ENCODE measurements around the gene LYST.

LYST gene

DNA sequence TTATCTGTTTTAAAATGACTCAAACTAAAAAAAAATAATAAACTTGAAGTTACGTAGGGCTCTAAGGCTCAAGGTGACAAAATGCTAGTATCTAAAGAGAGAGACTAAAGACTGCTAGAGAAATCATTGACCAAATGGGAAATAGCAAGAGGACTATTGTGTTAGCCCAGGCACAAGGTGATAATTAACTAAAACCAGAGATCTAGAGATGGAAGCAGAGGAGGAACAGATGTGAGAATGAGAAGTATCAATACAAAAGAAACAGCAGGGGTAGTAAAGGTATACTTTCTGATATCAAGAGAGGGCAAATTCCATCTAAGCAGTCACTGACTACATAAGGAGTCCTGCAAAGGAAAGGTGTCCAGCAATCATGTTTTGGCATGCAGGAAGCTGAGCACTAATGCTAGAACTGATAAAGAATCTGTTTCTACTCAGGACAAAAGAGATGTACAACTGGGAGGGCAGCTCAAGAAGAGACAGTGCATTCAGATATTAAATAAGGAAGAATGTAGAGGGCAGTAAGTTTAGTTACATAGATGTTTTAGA lies 116.9 kb downstream of the LYST start:
- no peak for TF ChIP-seq JUND (IDR thresholded peaks at IDR 0.05; ENCODE audit: low read depth)
- in situ Hi-C loops (cut with HindIII; ENCODE audit: low pct_unique_long_range_greater_than_20kb, low sequenced_read_pairs): no loop called here
- DNase-seq (ENCODE audit: low read depth in 1 of 2, low spot score in 1 of 2): no peak

DNA sequence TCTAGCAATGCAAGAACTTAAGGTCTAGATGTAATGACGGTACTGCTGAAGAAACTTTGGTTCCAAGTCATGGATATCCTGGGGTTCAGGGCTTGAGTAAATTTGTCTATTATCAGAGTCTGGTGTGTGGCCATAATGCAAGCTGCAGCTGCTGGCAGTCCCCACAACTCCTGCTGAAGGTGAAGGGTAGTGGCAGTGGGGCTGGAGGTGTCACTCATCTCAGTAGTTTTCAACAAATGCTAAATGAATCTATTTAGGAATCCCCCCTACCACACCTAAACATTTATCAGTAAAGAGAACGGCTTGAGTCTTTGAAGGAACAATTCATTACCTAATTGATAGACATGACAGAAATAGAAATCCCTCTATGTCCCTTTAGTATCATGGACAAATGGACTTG lies 118.0 kb downstream of the LYST start:
- in situ Hi-C loops (cut with HindIII; ENCODE audit: low pct_unique_long_range_greater_than_20kb, low sequenced_read_pairs): no loop called here
- TF ChIP-seq JUND (IDR thresholded peaks at IDR 0.05; ENCODE audit: low read depth): no peak
- no peak for DNase-seq (ENCODE audit: low read depth in 1 of 2, low spot score in 1 of 2)

DNA sequence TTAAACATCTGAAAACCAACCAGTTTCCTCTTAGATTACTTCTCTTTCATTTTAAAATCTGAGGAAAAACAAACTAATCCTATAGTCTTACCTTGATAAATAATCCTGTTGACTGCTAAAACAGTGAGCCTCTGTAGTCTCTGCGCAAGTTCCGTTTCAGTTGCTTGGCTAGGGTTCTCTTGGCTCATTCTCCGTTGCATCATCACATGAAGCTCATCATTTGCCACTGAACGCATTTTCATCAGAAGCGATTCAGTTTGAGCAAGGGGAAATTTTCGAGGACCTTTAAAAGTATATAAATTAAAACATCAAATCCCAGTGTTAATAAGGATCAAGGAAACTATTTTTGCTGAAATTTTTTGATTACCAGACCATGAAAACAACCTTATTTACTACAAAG lies 120.5 kb downstream of the LYST start:
- no peak for TF ChIP-seq JUND (IDR thresholded peaks at IDR 0.05; ENCODE audit: low read depth)
- in situ Hi-C loops (cut with HindIII; ENCODE audit: low pct_unique_long_range_greater_than_20kb, low sequenced_read_pairs): no loop called here
- no peak for DNase-seq (ENCODE audit: low read depth in 1 of 2, low spot score in 1 of 2)

DNA sequence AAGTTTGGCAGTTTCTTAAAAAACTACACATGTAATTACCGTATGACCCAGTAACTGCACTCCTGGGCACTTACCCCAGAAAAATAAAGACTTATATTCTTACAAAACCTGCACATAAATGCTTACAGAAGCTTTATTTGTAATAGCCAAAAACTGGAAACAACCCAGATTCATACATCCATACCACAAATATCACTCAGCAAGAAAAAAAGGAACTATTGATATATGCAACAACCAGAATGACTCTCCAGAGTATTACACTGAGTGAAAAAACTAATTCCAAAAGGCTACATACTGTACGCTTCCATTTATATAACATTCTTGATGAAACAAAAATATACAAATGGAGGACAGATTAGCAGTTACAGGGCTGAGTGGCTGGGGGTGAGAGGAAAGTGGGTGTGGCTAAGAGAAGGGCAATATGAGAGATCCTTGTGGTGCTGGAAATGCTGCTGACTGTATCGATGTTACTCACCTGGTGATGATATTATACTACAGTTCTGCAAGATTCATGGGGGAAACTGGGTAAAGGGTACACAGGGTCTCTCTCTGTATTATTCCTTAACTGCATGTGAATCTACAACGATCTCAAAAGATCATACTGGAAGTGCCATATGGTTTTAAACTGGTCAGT lies 121.1 kb downstream of the LYST start:
- no peak for TF ChIP-seq JUND (IDR thresholded peaks at IDR 0.05; ENCODE audit: low read depth)
- no peak for DNase-seq (ENCODE audit: low read depth in 1 of 2, low spot score in 1 of 2)
- in situ Hi-C loops (cut with HindIII; ENCODE audit: low pct_unique_long_range_greater_than_20kb, low sequenced_read_pairs): no loop called here

DNA sequence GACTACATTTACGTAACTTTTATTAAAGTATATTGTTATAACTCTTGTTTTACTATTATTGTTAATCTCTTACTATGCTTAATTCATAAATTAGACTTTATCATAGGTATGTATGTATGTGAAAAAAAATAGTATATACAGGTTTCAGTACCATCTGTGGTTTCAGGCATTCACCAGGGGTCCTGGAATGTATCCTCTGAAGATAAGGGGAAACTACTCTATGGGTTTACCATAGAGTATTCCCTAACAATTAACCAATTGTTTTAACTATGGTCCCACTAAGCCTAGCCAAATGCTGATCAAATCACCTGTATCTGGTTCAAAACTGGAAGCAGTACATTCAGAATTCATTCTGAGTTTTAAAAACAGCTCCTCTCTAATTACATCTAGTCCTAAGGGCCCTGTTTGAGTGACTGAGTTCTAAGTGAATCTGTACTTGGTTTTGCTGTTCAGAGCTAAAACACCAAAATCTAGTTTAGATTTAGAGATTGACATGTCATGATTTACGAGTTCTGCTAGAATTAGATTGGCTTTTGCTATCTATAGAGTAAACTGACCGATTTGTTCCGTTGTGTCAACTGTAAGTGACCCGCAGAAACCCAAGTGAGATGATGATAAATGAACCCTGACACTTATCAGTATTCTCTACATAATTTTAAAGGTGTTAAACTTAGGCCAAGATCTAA lies 123.6 kb downstream of the LYST start:
- TF ChIP-seq JUND (IDR thresholded peaks at IDR 0.05; ENCODE audit: low read depth): no peak
- in situ Hi-C loops (cut with HindIII; ENCODE audit: low pct_unique_long_range_greater_than_20kb, low sequenced_read_pairs): no loop called here
- no peak for DNase-seq (ENCODE audit: low read depth in 1 of 2, low spot score in 1 of 2)

DNA sequence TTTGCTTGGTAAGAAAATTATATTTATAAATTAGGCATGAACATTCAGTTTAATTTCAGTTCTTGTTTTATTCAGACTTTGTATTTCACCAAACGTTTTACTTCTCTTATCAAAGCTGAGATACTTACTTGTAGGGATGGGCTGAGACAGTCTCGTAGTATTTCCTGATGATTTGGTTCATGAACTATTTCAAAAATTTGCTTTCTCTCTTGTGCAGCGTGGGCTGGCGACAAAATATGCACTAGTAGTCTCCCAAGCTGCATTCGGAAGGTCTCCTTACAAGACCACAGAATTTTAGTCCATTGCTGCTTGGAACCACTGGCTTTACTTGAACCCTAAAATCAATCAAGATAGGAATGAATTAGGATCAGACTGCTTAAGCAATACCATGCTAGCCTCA lies 125.4 kb downstream of the LYST start:
- in situ Hi-C loops (cut with HindIII; ENCODE audit: low pct_unique_long_range_greater_than_20kb, low sequenced_read_pairs): no loop called here
- TF ChIP-seq JUND (IDR thresholded peaks at IDR 0.05; ENCODE audit: low read depth): no peak
- DNase-seq (ENCODE audit: low read depth in 1 of 2, low spot score in 1 of 2): no peak

DNA sequence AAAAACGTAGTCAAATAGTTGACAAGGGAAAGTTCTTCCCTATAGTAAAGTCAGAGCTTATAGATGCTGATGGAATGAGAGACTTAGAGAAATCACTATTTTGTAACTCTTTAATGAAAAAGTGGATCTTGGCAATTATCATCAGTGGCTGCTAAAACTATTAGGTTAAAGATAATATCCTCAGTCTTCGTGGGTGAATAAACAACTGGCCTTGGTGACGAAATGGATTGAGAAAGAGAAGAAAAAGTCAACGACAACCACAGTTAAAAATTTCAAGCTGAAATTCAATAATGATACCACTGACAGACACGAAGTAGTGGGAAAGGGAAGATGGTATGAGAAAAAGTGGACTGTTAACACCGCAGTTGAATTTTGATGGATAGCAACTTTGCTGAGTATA lies 127.1 kb downstream of the LYST start:
- in situ Hi-C loops (cut with HindIII; ENCODE audit: low pct_unique_long_range_greater_than_20kb, low sequenced_read_pairs): no loop called here
- DNase-seq (ENCODE audit: low read depth in 1 of 2, low spot score in 1 of 2): no peak
- no peak for TF ChIP-seq JUND (IDR thresholded peaks at IDR 0.05; ENCODE audit: low read depth)

DNA sequence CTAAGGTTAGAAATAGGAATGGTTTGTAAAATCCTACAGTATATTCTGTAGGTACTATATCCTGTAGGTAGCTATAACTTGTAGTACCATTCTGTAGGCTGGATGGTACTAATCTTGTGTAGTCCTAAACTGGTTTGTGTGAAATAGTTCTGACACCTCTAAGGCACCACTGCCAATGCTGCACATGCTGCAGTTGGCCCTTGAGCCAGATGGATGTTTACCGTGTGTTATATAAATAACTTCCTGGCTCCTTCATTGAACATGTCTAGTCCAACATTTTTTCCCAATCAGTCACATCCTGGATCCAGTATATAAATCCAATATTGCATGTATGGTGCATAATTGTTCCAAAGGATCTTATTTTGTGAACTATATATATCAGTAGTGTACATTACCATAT lies 127.6 kb downstream of the LYST start:
- in situ Hi-C loops (cut with HindIII; ENCODE audit: low pct_unique_long_range_greater_than_20kb, low sequenced_read_pairs): no loop called here
- no peak for TF ChIP-seq JUND (IDR thresholded peaks at IDR 0.05; ENCODE audit: low read depth)
- peak; percentile 17 to 75 for DNase-seq (ENCODE audit: low read depth in 1 of 2, low spot score in 1 of 2)

DNA sequence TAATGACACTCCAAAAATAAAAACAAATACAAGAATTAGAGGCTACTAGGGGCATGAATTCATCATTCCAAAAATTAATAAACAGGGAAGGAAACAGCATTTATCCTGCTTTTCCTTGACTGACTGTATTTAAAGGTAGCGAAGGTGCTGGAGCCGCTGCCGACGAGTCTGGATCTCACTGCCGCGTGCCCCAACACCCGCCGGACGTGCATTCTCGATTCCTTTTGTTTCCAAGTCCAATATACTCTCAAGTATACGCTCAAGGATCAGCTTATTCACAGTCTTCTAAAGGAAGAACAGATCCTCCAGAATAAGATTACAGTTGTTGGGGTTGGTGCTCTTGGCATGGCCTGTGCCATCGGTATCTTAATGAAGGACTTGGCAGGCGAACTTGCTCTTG lies 129.0 kb downstream of the LYST start:
- in situ Hi-C loops (cut with HindIII; ENCODE audit: low pct_unique_long_range_greater_than_20kb, low sequenced_read_pairs): no loop called here
- no peak for DNase-seq (ENCODE audit: low read depth in 1 of 2, low spot score in 1 of 2)
- TF ChIP-seq JUND (IDR thresholded peaks at IDR 0.05; ENCODE audit: low read depth): no peak

DNA sequence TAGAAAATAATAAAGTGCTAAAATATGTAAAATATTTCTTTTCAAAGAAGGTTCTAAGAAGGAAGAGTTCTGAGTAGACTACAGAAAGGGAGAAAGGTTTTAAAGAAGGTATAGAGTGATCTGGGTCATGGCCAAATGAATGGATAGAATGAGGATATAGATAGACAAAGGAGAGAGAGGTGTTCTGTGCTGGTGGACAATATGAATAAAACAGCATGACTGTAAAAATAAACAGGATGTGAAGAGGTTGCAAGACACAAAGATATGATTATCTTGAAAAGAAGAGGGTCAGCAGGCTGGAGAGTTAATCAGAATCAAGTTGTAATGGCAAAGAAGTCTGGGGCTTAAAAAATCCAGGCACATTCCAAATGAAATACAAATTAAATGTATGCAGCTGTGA lies 130.4 kb downstream of the LYST start:
- DNase-seq (ENCODE audit: low read depth in 1 of 2, low spot score in 1 of 2): no peak
- in situ Hi-C loops (cut with HindIII; ENCODE audit: low pct_unique_long_range_greater_than_20kb, low sequenced_read_pairs): no loop called here
- no peak for TF ChIP-seq JUND (IDR thresholded peaks at IDR 0.05; ENCODE audit: low read depth)

DNA sequence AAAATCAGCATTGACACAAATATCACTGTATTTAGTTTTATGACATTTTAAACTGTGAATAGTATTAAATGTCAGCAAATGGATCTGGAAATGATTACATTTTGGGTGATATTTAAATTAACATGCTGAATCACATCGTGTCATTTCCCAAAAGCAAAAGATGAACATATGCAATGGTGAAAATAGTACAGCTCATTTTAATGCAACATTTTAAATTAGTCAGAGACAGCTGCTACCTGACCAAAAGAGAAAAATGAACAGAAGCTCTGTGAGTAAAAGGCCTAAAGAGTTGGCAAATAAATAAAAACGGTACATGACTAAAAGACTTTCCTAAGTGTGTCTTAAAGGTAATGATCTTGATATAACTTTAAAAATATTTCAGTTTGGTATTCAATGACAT lies 131.1 kb downstream of the LYST start:
- TF ChIP-seq JUND (IDR thresholded peaks at IDR 0.05; ENCODE audit: low read depth): no peak
- in situ Hi-C loops (cut with HindIII; ENCODE audit: low pct_unique_long_range_greater_than_20kb, low sequenced_read_pairs): no loop called here
- DNase-seq (ENCODE audit: low read depth in 1 of 2, low spot score in 1 of 2): no peak

DNA sequence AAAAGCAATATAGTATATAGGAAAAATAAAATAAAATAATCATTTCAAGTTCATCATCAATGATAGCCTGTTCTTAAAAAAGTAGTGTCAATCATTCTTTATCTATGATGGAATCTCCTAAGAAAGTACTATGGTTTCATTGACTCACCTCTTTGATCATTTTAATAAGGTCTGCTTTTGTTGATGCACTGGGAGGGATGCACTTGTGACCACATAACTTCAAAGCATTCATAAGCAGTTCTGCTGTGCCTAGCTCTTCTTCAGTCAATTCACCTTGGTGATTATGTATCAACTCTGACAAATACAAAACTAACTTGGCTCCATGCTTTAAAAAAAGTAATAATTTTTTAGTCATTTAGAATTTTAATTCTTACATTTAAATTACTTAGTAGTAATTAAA lies 132.4 kb downstream of the LYST start:
- no peak for DNase-seq (ENCODE audit: low read depth in 1 of 2, low spot score in 1 of 2)
- in situ Hi-C loops (cut with HindIII; ENCODE audit: low pct_unique_long_range_greater_than_20kb, low sequenced_read_pairs): no loop called here
- no peak for TF ChIP-seq JUND (IDR thresholded peaks at IDR 0.05; ENCODE audit: low read depth)

DNA sequence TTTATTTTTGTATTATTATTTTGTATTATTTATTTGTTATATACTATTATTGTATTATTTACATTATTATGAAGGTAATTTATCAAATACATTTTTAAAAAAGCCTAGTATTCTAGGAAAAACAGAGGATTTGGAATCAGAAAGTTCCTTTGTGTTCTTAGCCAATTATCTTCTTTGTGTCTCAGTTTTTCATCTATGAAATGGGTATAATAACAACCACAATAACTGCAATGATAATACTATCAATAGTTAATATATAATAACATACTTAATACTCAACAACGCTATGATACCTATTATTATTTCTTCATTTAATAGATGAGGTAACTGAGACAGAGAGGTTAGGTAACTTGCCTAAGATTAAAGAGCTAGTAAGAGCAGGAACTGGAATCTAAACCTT lies 136.7 kb downstream of the LYST start:
- no peak for TF ChIP-seq JUND (IDR thresholded peaks at IDR 0.05; ENCODE audit: low read depth)
- in situ Hi-C loops (cut with HindIII; ENCODE audit: low pct_unique_long_range_greater_than_20kb, low sequenced_read_pairs): no loop called here
- no peak for DNase-seq (ENCODE audit: low read depth in 1 of 2, low spot score in 1 of 2)

DNA sequence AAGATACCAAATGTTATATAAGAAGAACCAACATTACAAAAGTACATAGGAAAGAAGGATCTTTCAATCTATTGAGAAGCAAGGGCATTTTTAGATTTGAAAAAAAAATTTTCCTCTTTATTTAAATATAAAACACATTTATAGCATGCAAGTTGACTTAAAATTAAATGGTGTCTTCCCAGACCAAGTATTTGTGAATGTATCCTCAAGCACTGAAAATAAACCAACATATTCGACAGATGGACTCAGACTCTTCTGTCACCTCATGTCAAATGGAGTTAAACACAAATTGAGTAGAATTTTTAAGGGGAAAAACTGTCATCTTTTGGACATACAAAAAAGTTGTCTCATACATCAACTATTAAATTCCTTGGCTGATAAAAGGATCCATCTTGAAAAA lies 140.1 kb downstream of the LYST start:
- no peak for DNase-seq (ENCODE audit: low read depth in 1 of 2, low spot score in 1 of 2)
- in situ Hi-C loops (cut with HindIII; ENCODE audit: low pct_unique_long_range_greater_than_20kb, low sequenced_read_pairs): no loop called here
- no peak for TF ChIP-seq JUND (IDR thresholded peaks at IDR 0.05; ENCODE audit: low read depth)

All from T47D (cell line).